ENCODE measurements around the gene JTB. TPM values are rescaled to one million over a fixed set of nuclear protein-coding genes. Genes with fewer than 3 reads are reported as not detected.
"Not testable (repeated sequence)": the region's sequence is repeated elsewhere in the genome, so short reads cannot be mapped to it uniquely, and the experiment has no call there.

JTB gene
- total RNA-seq = 10 to 100 TPM; 84.8 to 88.3 TPM
- 100 to 1,000 TPM; 204 to 227 TPM for polyA plus RNA-seq
- long read RNA-seq, donor 1, transcript JTB-203 (4 exons, 1,216 nt) = minor isoform, 6 of 131 reads
- long read RNA-seq, donor 1, transcript JTB-201 (5 exons, 1,287 nt) = major isoform, 110 of 131 reads
- long read RNA-seq, donor 1, partial matches to known transcripts = 7 of 131 reads
- long read RNA-seq, donor 1, other reads (novel, unspliced or antisense) = 7 of 131 reads
- long read RNA-seq, donor 2, transcript JTB-201 (5 exons, 1,287 nt) = major isoform, 37 of 41 reads
- long read RNA-seq, donor 2, partial matches to known transcripts = 2 of 41 reads
- long read RNA-seq, donor 2, other reads (novel, unspliced or antisense) = 1 of 41 reads

DNA sequence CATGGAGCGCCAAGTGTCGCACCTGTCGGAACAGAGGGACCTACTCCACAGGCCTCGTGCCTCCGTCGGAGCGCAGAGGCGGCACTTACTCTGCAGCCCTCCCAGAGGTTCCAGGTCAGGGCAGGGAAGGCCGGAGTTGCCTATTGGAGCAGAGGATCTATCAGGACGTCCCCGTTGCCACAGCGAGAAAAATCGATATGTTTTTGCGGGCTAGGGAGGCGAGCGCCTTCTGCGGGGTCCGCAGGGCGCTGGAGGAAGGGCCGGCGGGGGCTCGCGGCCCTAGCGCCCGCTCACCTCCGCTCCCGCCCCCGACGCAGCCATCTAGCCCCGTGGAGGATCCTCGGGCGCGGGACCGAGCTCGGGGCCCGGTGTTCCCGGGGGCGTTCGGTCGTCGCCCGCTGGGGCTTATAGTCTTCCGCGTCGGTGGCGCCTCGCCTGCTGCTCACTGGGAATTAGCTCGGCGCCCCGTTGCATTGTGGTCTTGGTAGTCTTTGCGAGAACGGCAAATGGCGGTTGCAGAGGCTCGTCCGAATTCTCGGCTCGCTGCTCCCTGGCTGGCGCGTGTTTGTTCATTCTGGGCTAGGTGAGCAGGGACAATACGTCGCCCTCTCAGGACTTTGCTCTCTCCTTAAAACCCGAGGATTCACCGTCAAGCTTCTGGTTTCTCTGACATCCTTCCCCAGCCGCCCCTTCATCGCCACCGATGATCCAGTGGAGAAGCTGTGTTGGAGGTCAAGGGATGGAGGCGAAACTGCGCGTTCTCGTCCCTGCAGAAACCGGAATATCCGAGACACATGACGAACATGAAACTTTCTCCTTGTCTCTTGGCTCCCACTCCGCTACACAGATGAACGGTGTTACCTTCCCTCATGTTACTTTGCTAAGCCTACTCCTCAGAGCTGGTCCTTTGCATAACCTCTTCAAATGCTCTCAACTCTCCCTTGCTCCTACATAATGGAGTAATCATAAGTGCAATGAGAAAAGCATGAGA, at the start of gene JTB:
JTB (minus strand) TSS at position 425 of the 991 bp plus-strand sequence; CDS start at position 3, 422 bp downstream.
- WGBS, 2 donors = 0% methylated on average over 67 to 75 of the region's 75 CpGs
- ATAC-seq (ENCODE audit: low FRiP score) (peak; percentile 95), DNase-seq (peak; percentile 94 to 96)
- Histone ChIP-seq H3K4me3 (ENCODE audit: low read length in 2 of 2) (peak within 1 kb of the TSS; percentile 70 to 83), H3K27me3 (ENCODE audit: control insufficient read depth in 1 of 2, insufficient read depth in 2 of 2, low read length in 1 of 2) (no peaks in the 10 kb centered on the region), H3K27ac (ENCODE audit: low read depth in 1 of 2, low read length in 2 of 2) (peak within 1 kb of the TSS in 1 of 2 donors; percentile 77), H3K4me1 (ENCODE audit: control insufficient read depth in 1 of 2, insufficient read depth in 2 of 2, low read length in 2 of 2) (no peaks in the 10 kb centered on the region), H3K36me3 (ENCODE audit: control insufficient read depth in 1 of 2, insufficient read depth in 2 of 2, low read length in 1 of 2) (peaks cover 0 to 2% of the 10 kb centered on the region in 2 donors), H3K9me3 (ENCODE audit: control insufficient read depth, low read length) (no peaks in the 10 kb centered on the region)
- intact Hi-C loops (cut with DNase I) = no loop called here

- intact Hi-C loops (cut with DNase I) = no loop called here
- Histone ChIP-seq H3K9me3 (ENCODE audit: control insufficient read depth, low read length) (no peaks in the 10 kb centered on the region), H3K27ac (ENCODE audit: low read depth in 1 of 2, low read length in 2 of 2) (no peak overlapping the region), H3K4me3 (ENCODE audit: low read length in 2 of 2) (no peak overlapping the region), H3K27me3 (ENCODE audit: control insufficient read depth in 1 of 2, insufficient read depth in 2 of 2, low read length in 1 of 2) (no peaks in the 10 kb centered on the region), H3K4me1 (ENCODE audit: control insufficient read depth in 1 of 2, insufficient read depth in 2 of 2, low read length in 2 of 2) (no peaks in the 10 kb centered on the region), H3K36me3 (ENCODE audit: control insufficient read depth in 1 of 2, insufficient read depth in 2 of 2, low read length in 1 of 2) (no peaks in the 10 kb centered on the region)
- ATAC-seq (ENCODE audit: low FRiP score) = no peak
- WGBS, 2 donors = 73 to 81% methylated on average over 1 of the region's 1 CpG
- no peak for DNase-seq
Observed at GRCh38 chr1:154019940-154020339, 42.5 kb upstream of the JTB start.

- intact Hi-C loops (cut with DNase I) = no loop called here
- no peaks in the 10 kb centered on the region for H3K27me3 ChIP-seq (ENCODE audit: control insufficient read depth in 1 of 2, insufficient read depth in 2 of 2, low read length in 1 of 2)
- no peak for ATAC-seq (ENCODE audit: low FRiP score)
- H3K36me3 ChIP-seq (ENCODE audit: control insufficient read depth in 1 of 2, insufficient read depth in 2 of 2, low read length in 1 of 2) = no peaks in the 10 kb centered on the region
- H3K9me3 ChIP-seq (ENCODE audit: control insufficient read depth, low read length) = no peaks in the 10 kb centered on the region
- H3K4me3 ChIP-seq (ENCODE audit: low read length in 2 of 2) = no peak overlapping the region
- DNase-seq = no peak
- H3K27ac ChIP-seq (ENCODE audit: low read depth in 1 of 2, low read length in 2 of 2) = no peak overlapping the region
- 47 to 58% methylated on average over 4 of the region's 4 CpGs for WGBS, 2 donors
- no peaks in the 10 kb centered on the region for H3K4me1 ChIP-seq (ENCODE audit: control insufficient read depth in 1 of 2, insufficient read depth in 2 of 2, low read length in 2 of 2)
Observed at GRCh38 chr1:154019269-154019668, 41.8 kb upstream of the JTB start.

DNA sequence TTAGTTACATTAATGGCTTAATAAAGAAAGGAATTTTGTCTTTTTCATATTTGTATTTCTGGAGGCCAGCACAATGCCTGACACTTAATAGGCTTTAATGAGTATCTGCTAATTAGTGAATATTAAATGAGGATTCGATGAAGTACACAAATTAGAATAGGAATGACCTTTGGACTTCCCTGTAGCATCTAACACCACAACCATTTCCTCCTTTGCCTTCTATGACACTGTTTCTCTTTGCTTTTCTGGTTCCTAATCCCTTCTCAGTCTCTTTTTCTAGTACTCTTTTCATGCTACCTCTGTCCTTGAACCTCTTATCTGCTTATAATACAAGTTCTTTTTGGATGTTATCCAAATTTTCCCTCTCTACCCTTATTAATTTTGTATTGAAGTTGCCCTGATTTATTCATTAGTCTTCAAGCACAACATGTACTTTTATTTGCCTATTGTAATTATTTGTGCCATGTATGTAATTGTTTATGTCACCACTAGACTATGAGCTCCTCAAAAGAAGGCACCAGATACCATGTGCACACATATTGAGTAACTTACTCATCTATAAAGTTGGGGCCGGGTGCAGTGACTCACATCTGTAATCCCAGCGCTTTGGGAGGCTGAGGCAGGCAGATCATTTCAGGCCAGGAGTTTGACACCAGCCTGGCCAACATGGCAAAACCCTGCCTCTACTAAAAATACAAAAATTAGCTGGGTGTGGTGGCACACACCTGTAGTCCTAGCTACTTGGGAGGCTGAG, 36.9 kb upstream of the JTB start:
- H3K9me3 ChIP-seq (ENCODE audit: control insufficient read depth, low read length) = no peaks in the 10 kb centered on the region
- no peaks in the 10 kb centered on the region for H3K36me3 ChIP-seq (ENCODE audit: control insufficient read depth in 1 of 2, insufficient read depth in 2 of 2, low read length in 1 of 2)
- H3K4me1 ChIP-seq (ENCODE audit: control insufficient read depth in 1 of 2, insufficient read depth in 2 of 2, low read length in 2 of 2) = no peaks in the 10 kb centered on the region
- WGBS, 2 donors = 84 to 85% methylated on average over 3 of the region's 3 CpGs
- no peak overlapping the region for H3K27ac ChIP-seq (ENCODE audit: low read depth in 1 of 2, low read length in 2 of 2)
- H3K27me3 ChIP-seq (ENCODE audit: control insufficient read depth in 1 of 2, insufficient read depth in 2 of 2, low read length in 1 of 2) = no peaks in the 10 kb centered on the region
- no peak overlapping the region for H3K4me3 ChIP-seq (ENCODE audit: low read length in 2 of 2)
- intact Hi-C loops (cut with DNase I) = no loop called here
- ATAC-seq (ENCODE audit: low FRiP score) (no peak), DNase-seq (no peak)

- intact Hi-C loops (cut with DNase I); H3K36me3 ChIP-seq (ENCODE audit: control insufficient read depth in 1 of 2, insufficient read depth in 2 of 2, low read length in 1 of 2); H3K27me3 ChIP-seq (ENCODE audit: control insufficient read depth in 1 of 2, insufficient read depth in 2 of 2, low read length in 1 of 2): not testable (repeated sequence)
Observed at GRCh38 chr1:154012543-154012942, 35.1 kb upstream of the JTB start.

DNA sequence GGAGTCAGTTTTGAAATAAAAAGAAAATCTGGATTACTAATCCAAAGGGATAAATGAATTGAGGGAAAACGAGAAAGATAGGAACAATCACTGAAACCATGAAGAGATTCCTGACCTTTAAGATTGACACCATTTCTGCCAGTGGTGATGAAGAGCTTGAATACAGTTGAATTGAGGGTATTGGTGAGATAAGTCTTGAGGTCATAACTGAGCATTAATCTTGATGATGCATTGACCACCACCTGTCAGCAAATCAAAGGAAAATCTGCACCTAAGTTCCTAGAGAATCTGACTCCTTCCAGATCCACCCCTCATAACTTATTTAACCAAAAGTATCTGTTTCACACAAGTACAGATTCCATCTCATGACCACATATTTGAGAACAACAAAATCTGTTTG, 34.7 kb upstream of the JTB start:
- ATAC-seq (ENCODE audit: low FRiP score) = no peak
- H3K36me3 ChIP-seq (ENCODE audit: control insufficient read depth in 1 of 2, insufficient read depth in 2 of 2, low read length in 1 of 2) = no peaks in the 10 kb centered on the region
- H3K27me3 ChIP-seq (ENCODE audit: control insufficient read depth in 1 of 2, insufficient read depth in 2 of 2, low read length in 1 of 2) = no peaks in the 10 kb centered on the region
- no peaks in the 10 kb centered on the region for H3K9me3 ChIP-seq (ENCODE audit: control insufficient read depth, low read length)
- 82 to 89% methylated on average over 1 of the region's 1 CpG for WGBS, 2 donors
- H3K4me1 ChIP-seq (ENCODE audit: control insufficient read depth in 1 of 2, insufficient read depth in 2 of 2, low read length in 2 of 2) = no peaks in the 10 kb centered on the region
- no peak overlapping the region for H3K4me3 ChIP-seq (ENCODE audit: low read length in 2 of 2)
- no peak for DNase-seq
- intact Hi-C loops (cut with DNase I) = no loop called here
- no peak overlapping the region for H3K27ac ChIP-seq (ENCODE audit: low read depth in 1 of 2, low read length in 2 of 2)

More at GRCh38 chr1:154012543-154012942, 35.1 kb upstream of the JTB start:
- not testable (repeated sequence) for ATAC-seq (ENCODE audit: low FRiP score); H3K27ac ChIP-seq (ENCODE audit: low read depth in 1 of 2, low read length in 2 of 2); H3K4me1 ChIP-seq (ENCODE audit: control insufficient read depth in 1 of 2, insufficient read depth in 2 of 2, low read length in 2 of 2); DNase-seq; H3K4me3 ChIP-seq (ENCODE audit: low read length in 2 of 2); H3K9me3 ChIP-seq (ENCODE audit: control insufficient read depth, low read length)
- 94 to 95% methylated on average over 14 of the region's 14 CpGs for WGBS, 2 donors

GRCh38 chr1:154006136-154006535, 28.7 kb upstream of the JTB start:
- no peak for ATAC-seq (ENCODE audit: low FRiP score)
- H3K4me1 ChIP-seq (ENCODE audit: control insufficient read depth in 1 of 2, insufficient read depth in 2 of 2, low read length in 2 of 2) = no peaks in the 10 kb centered on the region
- intact Hi-C loops (cut with DNase I) = loop anchor here (10.0 kb wide), 2 partner anchors 149 to 641 kb away; partner anchors contain the start of gene NUP210L (in 2 of the 2)
- no peak overlapping the region for H3K4me3 ChIP-seq (ENCODE audit: low read length in 2 of 2)
- 82 to 86% methylated on average over 3 of the region's 3 CpGs for WGBS, 2 donors
- H3K36me3 ChIP-seq (ENCODE audit: control insufficient read depth in 1 of 2, insufficient read depth in 2 of 2, low read length in 1 of 2) = no peaks in the 10 kb centered on the region
- DNase-seq = no peak
- H3K27me3 ChIP-seq (ENCODE audit: control insufficient read depth in 1 of 2, insufficient read depth in 2 of 2, low read length in 1 of 2) = no peaks in the 10 kb centered on the region
- no peak overlapping the region for H3K27ac ChIP-seq (ENCODE audit: low read depth in 1 of 2, low read length in 2 of 2)
- no peaks in the 10 kb centered on the region for H3K9me3 ChIP-seq (ENCODE audit: control insufficient read depth, low read length)

- no peak for ATAC-seq (ENCODE audit: low FRiP score)
- H3K4me3 ChIP-seq (ENCODE audit: low read length in 2 of 2) = no peak overlapping the region
- no peak overlapping the region for H3K27ac ChIP-seq (ENCODE audit: low read depth in 1 of 2, low read length in 2 of 2)
- no peaks in the 10 kb centered on the region for H3K27me3 ChIP-seq (ENCODE audit: control insufficient read depth in 1 of 2, insufficient read depth in 2 of 2, low read length in 1 of 2)
- no peaks in the 10 kb centered on the region for H3K4me1 ChIP-seq (ENCODE audit: control insufficient read depth in 1 of 2, insufficient read depth in 2 of 2, low read length in 2 of 2)
- DNase-seq = no peak
- peaks cover 0 to 2% of the 10 kb centered on the region in 2 donors for H3K36me3 ChIP-seq (ENCODE audit: control insufficient read depth in 1 of 2, insufficient read depth in 2 of 2, low read length in 1 of 2)
- H3K9me3 ChIP-seq (ENCODE audit: control insufficient read depth, low read length) = no peaks in the 10 kb centered on the region
- 66 to 74% methylated on average over 4 of the region's 4 CpGs for WGBS, 2 donors
- intact Hi-C loops (cut with DNase I) = loop anchor here (10.0 kb wide), 2 partner anchors 154 to 636 kb away; partner anchors contain the start of gene NUP210L (in 2 of the 2)
Observed at GRCh38 chr1:154000420-154000819, 22.9 kb upstream of the JTB start.
